Ectodermal cell (in vitro differentiated cells): Measurements from ENCODE around the gene RAET1E.
"Not testable (repeated sequence)": the region's sequence is repeated elsewhere in the genome, so short reads cannot be mapped to it uniquely, and the experiment has no call there.

Source experiments
- H3K27ac ChIP-seq: 2 replicates; pipeline ENCODE4 v1.7.0; 2013; ENCODE audit warnings: mild to moderate bottlenecking, low read depth, low read length; ENCODE audit not compliant: insufficient read depth, poor library complexity, severe bottlenecking
- H3K27me3 ChIP-seq: 2 replicates; pipeline ENCODE4 v1.7.0; 2013; ENCODE audit warnings: mild to moderate bottlenecking, low read length; ENCODE audit not compliant: insufficient read depth, control insufficient read depth, poor library complexity, severe bottlenecking
- H3K36me3 ChIP-seq: one replicate; pipeline ENCODE4 v1.7.0; 2013; ENCODE audit warnings: low read length; ENCODE audit not compliant: control insufficient read depth, insufficient read depth
- H3K4me1 ChIP-seq: one replicate; pipeline ENCODE4 v1.7.0; 2013; ENCODE audit warnings: low read length; ENCODE audit not compliant: control insufficient read depth, insufficient read depth
- H3K4me3 ChIP-seq: 2 replicates; pipeline ENCODE4 v1.7.0; 2013; ENCODE audit warnings: low read depth, low read length, control low read depth; ENCODE audit not compliant: insufficient read depth
- H3K9me3 ChIP-seq: 2 replicates; pipeline ENCODE4 v1.7.0; 2013; ENCODE audit warnings: mild to moderate bottlenecking, low read length, moderate library complexity; ENCODE audit not compliant: control insufficient read depth
- WGBS, 2 experiments: methylation state at CpG; one replicate each; pipeline ENCODE4 v1.1.7; 2013; ENCODE audit warnings: missing lambda C conversion rate in 2 of 2; 5-methylcytosine and 5-hydroxymethylcytosine counted together

The RAET1E gene

DNA sequence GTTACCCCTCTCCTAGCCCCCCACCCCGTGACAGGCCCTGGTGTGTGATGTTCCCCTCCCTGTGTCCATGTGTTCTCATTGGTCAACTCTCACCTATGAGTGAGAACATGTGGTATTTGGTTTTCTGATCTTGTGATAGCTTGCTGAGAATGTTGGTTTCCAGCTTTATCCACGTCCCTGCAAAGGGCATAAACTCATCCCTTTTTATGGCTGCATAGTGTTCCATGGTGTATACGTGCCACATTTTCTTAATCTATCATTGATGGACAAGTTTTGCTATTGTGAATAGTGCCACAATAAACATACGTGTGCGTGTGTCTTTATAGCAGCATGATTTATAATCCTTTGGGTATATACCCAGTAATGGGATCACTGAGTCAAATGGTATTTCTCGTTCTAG lies 6.0 kb downstream of the RAET1E start:
- H3K36me3 ChIP-seq, H3K9me3 ChIP-seq, H3K27ac ChIP-seq, H3K4me3 ChIP-seq, H3K4me1 ChIP-seq, H3K27me3 ChIP-seq: not testable (repeated sequence)
- WGBS, 2 experiments = 81 to 84% methylated on average over 6 of the region's 6 CpGs

DNA sequence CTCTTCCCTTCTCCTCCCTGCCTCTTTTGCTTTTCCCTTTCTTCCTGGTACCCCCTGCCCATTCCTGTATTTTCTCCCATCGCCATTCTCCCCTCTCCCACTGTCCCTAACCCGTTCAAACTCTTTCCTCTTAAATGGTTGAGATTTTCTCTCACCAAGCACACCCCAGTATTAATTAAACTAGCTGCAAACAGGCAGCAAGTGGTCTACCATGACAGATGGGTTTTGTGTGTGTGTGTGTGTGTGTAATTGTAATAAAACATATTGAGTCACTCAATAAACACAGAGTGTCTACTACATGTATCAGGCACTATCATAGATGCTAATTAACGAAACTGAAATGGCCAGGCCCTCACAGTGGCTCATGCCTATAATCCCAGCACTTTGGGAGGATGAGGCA lies 6.7 kb downstream of the RAET1E start:
- no peaks in the 10 kb centered on the region for H3K9me3 ChIP-seq
- 80 to 84% methylated on average over 3 of the region's 3 CpGs for WGBS, 2 experiments
- H3K4me3 ChIP-seq = no peak overlapping the region
- H3K27ac ChIP-seq = no peak overlapping the region
- no peaks in the 10 kb centered on the region for H3K27me3 ChIP-seq
- no peaks in the 10 kb centered on the region for H3K36me3 ChIP-seq
- no peaks in the 10 kb centered on the region for H3K4me1 ChIP-seq

DNA sequence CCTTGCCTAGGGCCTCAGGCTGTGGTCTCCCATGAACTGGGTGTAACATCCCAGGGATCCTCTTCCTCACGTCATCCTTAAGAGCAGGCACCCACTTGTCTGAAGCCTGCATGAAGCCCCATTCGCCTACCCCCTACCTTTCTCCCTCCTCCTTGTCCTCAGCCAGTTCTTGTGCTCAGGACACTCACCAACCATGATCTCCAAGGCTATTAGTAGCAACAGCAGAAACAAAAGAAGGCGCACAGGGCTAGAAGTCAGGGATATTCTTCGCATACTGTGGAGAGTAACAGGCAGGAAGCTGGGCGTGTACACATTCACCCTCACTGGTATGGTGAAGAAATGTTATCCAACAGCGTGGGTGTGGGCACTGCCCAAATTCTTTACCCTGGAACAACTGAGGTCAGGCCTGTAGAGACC lies 7.3 kb downstream of the RAET1E start:
- 82 to 83% methylated on average over 6 of the region's 6 CpGs for WGBS, 2 experiments

GRCh38 chr6:149889326-149889725 lies 8.6 kb downstream of the RAET1E start:
- Histone ChIP-seq H3K36me3 (no peaks in the 10 kb centered on the region), H3K4me3 (no peak overlapping the region), H3K9me3 (no peaks in the 10 kb centered on the region), H3K27me3 (no peaks in the 10 kb centered on the region), H3K4me1 (no peaks in the 10 kb centered on the region), H3K27ac (no peak overlapping the region)
- WGBS, 2 experiments = 83 to 89% methylated on average over 7 of the region's 7 CpGs

More for the DNA sequence above, 7.3 kb downstream of the RAET1E start:
- Histone ChIP-seq H3K4me3 (no peak overlapping the region), H3K27ac (no peak overlapping the region), H3K4me1 (no peaks in the 10 kb centered on the region), H3K27me3 (no peaks in the 10 kb centered on the region), H3K9me3 (no peaks in the 10 kb centered on the region), H3K36me3 (no peaks in the 10 kb centered on the region)

DNA sequence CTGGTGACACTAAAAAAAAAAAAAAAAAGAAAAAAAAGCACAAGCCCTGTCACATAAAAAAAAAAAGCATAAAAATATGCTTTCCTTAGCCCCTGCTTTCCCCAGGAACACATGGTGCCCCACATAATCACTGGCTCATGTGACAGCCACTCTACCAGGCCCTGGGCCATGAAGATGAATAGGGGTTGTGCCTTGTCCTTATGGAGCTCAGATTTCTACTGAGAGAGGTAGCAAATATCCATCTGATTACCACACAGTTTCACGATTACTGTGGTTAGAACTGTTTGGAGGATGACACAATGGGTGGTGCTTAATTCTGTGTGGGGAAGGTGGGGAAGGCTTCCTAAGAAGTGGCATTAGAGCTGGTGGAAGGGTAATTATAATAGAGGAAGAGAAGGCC lies 9.3 kb downstream of the RAET1E start:
- no peaks in the 10 kb centered on the region for H3K9me3 ChIP-seq
- no peaks in the 10 kb centered on the region for H3K4me1 ChIP-seq
- 87 to 89% methylated on average over 1 of the region's 1 CpG for WGBS, 2 experiments
- H3K4me3 ChIP-seq = no peak overlapping the region
- no peak overlapping the region for H3K27ac ChIP-seq
- H3K27me3 ChIP-seq = peaks cover 5% of the 10 kb centered on the region
- H3K36me3 ChIP-seq = no peaks in the 10 kb centered on the region

- 83 to 87% methylated on average over 9 of the region's 9 CpGs for WGBS, 2 experiments
- Histone ChIP-seq H3K4me3 (no peak overlapping the region), H3K4me1 (no peaks in the 10 kb centered on the region), H3K27ac (no peak overlapping the region), H3K27me3 (peaks cover 10% of the 10 kb centered on the region), H3K9me3 (no peaks in the 10 kb centered on the region), H3K36me3 (no peaks in the 10 kb centered on the region)
Measured at GRCh38 chr6:149888093-149888492, 9.8 kb downstream of the RAET1E start.

GRCh38 chr6:149887343-149887742 lies 10.6 kb downstream of the RAET1E start:
- Histone ChIP-seq H3K4me3 (no peak overlapping the region), H3K36me3 (no peaks in the 10 kb centered on the region), H3K27me3 (peaks cover 10% of the 10 kb centered on the region), H3K4me1 (no peaks in the 10 kb centered on the region), H3K27ac (no peak overlapping the region), H3K9me3 (no peaks in the 10 kb centered on the region)
- whole genome bisulfite sequencing, 2 experiments = 90 to 92% methylated on average over 3 of the region's 3 CpGs

GRCh38 chr6:149885888-149886287 lies 12.0 kb downstream of the RAET1E start:
- Histone ChIP-seq H3K4me1 (no peaks in the 10 kb centered on the region), H3K27ac (no peak overlapping the region), H3K4me3 (no peak overlapping the region), H3K27me3 (peaks cover 10% of the 10 kb centered on the region), H3K36me3 (no peaks in the 10 kb centered on the region), H3K9me3 (no peaks in the 10 kb centered on the region)
- 91 to 95% methylated on average over 3 of the region's 3 CpGs for WGBS, 2 experiments

GRCh38 chr6:149884617-149885016 lies 13.3 kb downstream of the RAET1E start:
- Histone ChIP-seq H3K9me3 (no peaks in the 10 kb centered on the region), H3K36me3 (no peaks in the 10 kb centered on the region), H3K27ac (no peak overlapping the region), H3K4me1 (no peaks in the 10 kb centered on the region), H3K4me3 (no peak overlapping the region), H3K27me3 (peaks cover 10% of the 10 kb centered on the region)
- whole genome bisulfite sequencing, 2 experiments = 85 to 87% methylated on average over 7 of the region's 7 CpGs

DNA sequence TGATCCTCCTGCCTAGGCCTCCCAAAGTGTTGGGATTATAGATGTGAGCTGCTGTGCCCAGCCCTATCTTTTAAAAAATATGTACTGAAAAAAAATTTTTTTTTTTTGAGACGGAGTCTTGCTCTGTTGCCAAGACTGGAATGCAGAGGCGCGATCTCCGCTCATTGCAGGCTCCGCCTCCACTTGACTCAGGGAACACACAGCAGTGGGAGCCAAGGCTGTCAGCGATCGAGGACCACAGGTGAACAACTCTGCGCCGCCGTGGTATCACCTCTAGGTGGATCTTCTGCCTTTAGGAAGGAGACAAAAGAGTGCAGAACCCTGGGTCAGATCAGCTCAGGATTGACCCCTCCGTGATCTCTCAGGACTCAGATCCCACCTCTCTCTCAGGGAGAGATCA lies 13.7 kb downstream of the RAET1E start:
- Histone ChIP-seq H3K36me3 (no peaks in the 10 kb centered on the region), H3K4me1 (no peaks in the 10 kb centered on the region), H3K27me3 (peaks cover 10% of the 10 kb centered on the region), H3K4me3 (no peak overlapping the region), H3K27ac (no peak overlapping the region), H3K9me3 (no peaks in the 10 kb centered on the region)
- 48 to 57% methylated on average over 11 of the region's 11 CpGs for WGBS, 2 experiments

DNA sequence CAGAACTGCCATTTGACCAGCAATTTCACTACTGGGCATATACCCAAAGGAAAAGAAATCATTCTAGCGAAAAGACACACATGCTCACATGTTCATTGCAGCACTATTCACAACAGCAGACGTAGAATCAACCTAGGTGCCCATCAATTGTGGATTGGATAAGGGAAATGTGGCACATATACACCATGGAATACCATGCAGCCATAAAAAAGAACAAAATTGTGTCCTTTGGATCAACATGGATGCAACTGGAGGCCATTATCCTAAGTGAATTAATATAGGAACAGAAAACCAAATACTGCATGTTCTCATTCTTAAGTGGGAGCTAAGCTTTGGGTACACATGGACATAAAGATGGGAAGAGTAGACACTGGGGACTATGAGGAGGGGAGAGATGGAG lies 16.1 kb downstream of the RAET1E start:
- Histone ChIP-seq H3K4me3 (no peak overlapping the region), H3K9me3 (no peaks in the 10 kb centered on the region), H3K27me3 (peaks cover 10% of the 10 kb centered on the region), H3K4me1 (no peaks in the 10 kb centered on the region), H3K36me3 (no peaks in the 10 kb centered on the region), H3K27ac (no peak overlapping the region)
- 61 to 80% methylated on average over 2 of the region's 2 CpGs for WGBS, 2 experiments
